NCI-H345 treated with DMSO at 0.1 percent for 48 hours (cell line): Measurements from ENCODE around the gene BMP8B.
"Not testable (repeated sequence)": the region's sequence is repeated elsewhere in the genome, so short reads cannot be mapped to it uniquely, and the experiment has no call there.

ENCODE experiments used
- DNase-seq: peaks from one replicate; lab custom pipeline; 2025; ENCODE audit not compliant: unreplicated experiment; lab: John Stamatoyannopoulos, UW

BMP8B gene

GRCh38 chr1:39788758-39789570, at the start of gene BMP8B:
BMP8B (minus strand) TSS chr1:39788865; CDS start chr1:39788485, 380 bp downstream.
- DNase-seq = peak; percentile 27

GRCh38 chr1:39836595-39837110, 48.0 kb upstream of the BMP8B start:
- no peak for DNase-seq

GRCh38 chr1:39835935-39836594, 47.4 kb upstream of the BMP8B start:
- DNase-seq = no peak

GRCh38 chr1:39835110-39835509, 46.4 kb upstream of the BMP8B start:
- no peak for DNase-seq

- DNase-seq = no peak
Observed at GRCh38 chr1:39833621-39834385, 45.1 kb upstream of the BMP8B start.

- DNase-seq = no peak
Observed at GRCh38 chr1:39833121-39833520, 44.5 kb upstream of the BMP8B start.

- DNase-seq = no peak
Observed at GRCh38 chr1:39832294-39832693, 43.6 kb upstream of the BMP8B start.

- DNase-seq = no peak
Observed at GRCh38 chr1:39829791-39830533, 41.3 kb upstream of the BMP8B start.

- no peak for DNase-seq
Observed at GRCh38 chr1:39828734-39829133, 40.1 kb upstream of the BMP8B start.

- not testable (repeated sequence) for DNase-seq
Observed at GRCh38 chr1:39828255-39828654, 39.6 kb upstream of the BMP8B start.

GRCh38 chr1:39827201-39827600, 38.5 kb upstream of the BMP8B start:
- DNase-seq = no peak

GRCh38 chr1:39826583-39826982, 37.9 kb upstream of the BMP8B start:
- no peak for DNase-seq

- no peak for DNase-seq
Observed at GRCh38 chr1:39825432-39825941, 36.8 kb upstream of the BMP8B start.

- not testable (repeated sequence) for DNase-seq
Observed at GRCh38 chr1:39823450-39823849, 34.8 kb upstream of the BMP8B start.

- DNase-seq = no peak
Observed at GRCh38 chr1:39822146-39822545, 33.5 kb upstream of the BMP8B start.

- peak; percentile 32 for DNase-seq
Observed at GRCh38 chr1:39819091-39819812, 30.6 kb upstream of the BMP8B start.

- no peak for DNase-seq
Observed at GRCh38 chr1:39818482-39818881, 29.8 kb upstream of the BMP8B start.

GRCh38 chr1:39817091-39817932, 28.6 kb upstream of the BMP8B start:
- not testable (repeated sequence) for DNase-seq
